CD4-positive, alpha-beta T cell treated with Interleukin-12 subunit alpha and Interleukin-12 subunit beta, for 1 hour (primary cell): Measurements from ENCODE around the gene SYCP2.
A peak's percentile ranks its signal among the peaks of the same experiment; 100 is the strongest.
"Not testable (repeated sequence)": the region's sequence is repeated elsewhere in the genome, so short reads cannot be mapped to it uniquely, and the experiment has no call there.

Experiments
- DNase-seq: peaks from one replicate; pipeline ENCODE4 v3.0.0-alpha.2; 2020

SYCP2 gene

GRCh38 chr20:59933296-59933848, at the start of gene SYCP2:
Gene SYCP2, minus strand, starts transcription at chr20:59933637. Its CDS starts 11,224 bp downstream, at chr20:59922413.
- DNase-seq = peak; percentile 71

- DNase-seq = no peak
These were observed 49.6 kb upstream of the SYCP2 start for GRCh38 chr20:59983076-59983475.

GRCh38 chr20:59977086-59977485, 43.6 kb upstream of the SYCP2 start:
- no peak for DNase-seq

- no peak for DNase-seq
These were observed 42.8 kb upstream of the SYCP2 start for GRCh38 chr20:59976156-59976782.

- DNase-seq = no peak
These were observed 38.8 kb upstream of the SYCP2 start for GRCh38 chr20:59972037-59972801.

- DNase-seq = no peak
These were observed 38.0 kb upstream of the SYCP2 start for GRCh38 chr20:59971428-59971827.

GRCh38 chr20:59966428-59966827, 33.0 kb upstream of the SYCP2 start:
- DNase-seq = no peak

GRCh38 chr20:59962155-59962554, 28.7 kb upstream of the SYCP2 start:
- DNase-seq = no peak

- DNase-seq = no peak
These were observed 28.0 kb upstream of the SYCP2 start for GRCh38 chr20:59961423-59961822.

- no peak for DNase-seq
These were observed 25.2 kb upstream of the SYCP2 start for GRCh38 chr20:59958626-59959025.

GRCh38 chr20:59958123-59958522, 24.7 kb upstream of the SYCP2 start, which contains the start of gene CDH26:
Gene CDH26, plus strand, starts transcription at chr20:59958423. Its CDS starts 304 bp downstream, at chr20:59958727.
- DNase-seq = no peak

- not testable (repeated sequence) for DNase-seq
These were observed 24.1 kb upstream of the SYCP2 start for GRCh38 chr20:59957568-59957967.

- no peak for DNase-seq
These were observed 21.8 kb upstream of the SYCP2 start for GRCh38 chr20:59955131-59955796.

- DNase-seq = no peak
These were observed 21.3 kb upstream of the SYCP2 start for GRCh38 chr20:59954718-59955117.

- no peak for DNase-seq
These were observed 16.5 kb upstream of the SYCP2 start for GRCh38 chr20:59949911-59950310.

GRCh38 chr20:59948828-59949720, 15.6 kb upstream of the SYCP2 start:
- peak; percentile 71 for DNase-seq

- no peak for DNase-seq
These were observed 14.8 kb upstream of the SYCP2 start for GRCh38 chr20:59948212-59948611.

- no peak for DNase-seq
These were observed 13.9 kb upstream of the SYCP2 start for GRCh38 chr20:59947376-59947775.

GRCh38 chr20:59945731-59946130, 12.3 kb upstream of the SYCP2 start:
- DNase-seq = no peak

- no peak for DNase-seq
These were observed 11.7 kb upstream of the SYCP2 start for GRCh38 chr20:59945175-59945574.

- DNase-seq = no peak
These were observed 11.3 kb upstream of the SYCP2 start for GRCh38 chr20:59944726-59945125.

GRCh38 chr20:59942245-59942644, 8.8 kb upstream of the SYCP2 start:
- DNase-seq = no peak

- DNase-seq = no peak
These were observed 7.5 kb upstream of the SYCP2 start for GRCh38 chr20:59940956-59941294.
